Stimulated activated naive CD4-positive, alpha-beta T cell (primary cell): ENCODE results near the gene HK2.
"Not testable (repeated sequence)": the region's sequence is repeated elsewhere in the genome, so short reads cannot be mapped to it uniquely, and the experiment has no call there.

Experiments
- DNase-seq, 6 experiments: peaks; one replicate each; lab custom pipeline; 2025; lab: John Stamatoyannopoulos, UW

Gene HK2

GRCh38 chr2:74895001-74895400 is 61.1 kb downstream of the HK2 start:
- no peak for DNase-seq

GRCh38 chr2:74896232-74896631 is 62.3 kb downstream of the HK2 start:
- DNase-seq, result no peak

- not testable (repeated sequence) for DNase-seq
These were observed 66.3 kb downstream of the HK2 start for GRCh38 chr2:74900225-74900624.

- DNase-seq, result no peak
These were observed 68.4 kb downstream of the HK2 start for GRCh38 chr2:74902281-74902860.

- DNase-seq, result no peak
These were observed 72.5 kb downstream of the HK2 start for GRCh38 chr2:74906395-74906794.

- not testable (repeated sequence) for DNase-seq
These were observed 73.6 kb downstream of the HK2 start for GRCh38 chr2:74907560-74907959.

GRCh38 chr2:74908748-74909444 is 75.0 kb downstream of the HK2 start:
- DNase-seq, result no peak

GRCh38 chr2:74910245-74910644 is 76.3 kb downstream of the HK2 start:
- no peak for DNase-seq

GRCh38 chr2:74911061-74911460 is 77.1 kb downstream of the HK2 start:
- DNase-seq, result no peak

GRCh38 chr2:74915743-74916142 is 81.8 kb downstream of the HK2 start:
- no peak for DNase-seq

- no peak for DNase-seq
These were observed 82.5 kb downstream of the HK2 start for GRCh38 chr2:74916394-74916793.

- DNase-seq, result no peak
These were observed 84.0 kb downstream of the HK2 start for GRCh38 chr2:74917702-74918619.

- DNase-seq, result peak; percentile 52 to 81 (median 62)
These were observed 85.9 kb downstream of the HK2 start for GRCh38 chr2:74919827-74920226.

- no peak for DNase-seq
These were observed 87.4 kb downstream of the HK2 start for GRCh38 chr2:74921236-74921736.

GRCh38 chr2:74922592-74923227 is 88.8 kb downstream of the HK2 start:
- no peak for DNase-seq

GRCh38 chr2:74924463-74925265 is 90.7 kb downstream of the HK2 start:
- DNase-seq, result no peak

GRCh38 chr2:74925361-74925786 is 91.4 kb downstream of the HK2 start:
- no peak for DNase-seq

- no peak for DNase-seq
These were observed 93.7 kb downstream of the HK2 start for GRCh38 chr2:74927621-74928020.

GRCh38 chr2:74930811-74931486 is 97.0 kb downstream of the HK2 start:
- DNase-seq, result no peak

GRCh38 chr2:74931940-74932339 is 98.0 kb downstream of the HK2 start:
- DNase-seq, result no peak

- DNase-seq, result no peak
These were observed 102.1 kb downstream of the HK2 start for GRCh38 chr2:74935975-74936391.
